Neural cell (in vitro differentiated cells): ENCODE measurements around the gene NCKAP5.

ENCODE experiments used
- EP300 ChIP-seq: fragments of 450-650 bp; conservative IDR thresholded peaks from 2 replicates; pipeline ENCODE4 v1.6.1; 2014; ENCODE audit warnings: antibody characterized with exemption, mild to moderate bottlenecking, moderate library complexity; ENCODE audit not compliant: poor library complexity, severe bottlenecking
- EZH2 ChIP-seq: fragments of 200-600, 300-800 bp; shearing (Covaris generic), sonication (generic); IDR thresholded peaks from 2 replicates; pipeline ENCODE4 v1.6.1; 2014; ENCODE audit warnings: antibody characterized with exemption, low read length, borderline replicate concordance, mild to moderate bottlenecking; ENCODE audit not compliant: insufficient read depth, poor library complexity, severe bottlenecking
- MXI1 ChIP-seq: fragments of 450-650 bp; conservative IDR thresholded peaks from 2 replicates; pipeline ENCODE4 v1.6.1; 2014; ENCODE audit warnings: antibody characterized with exemption, mild to moderate bottlenecking; ENCODE audit not compliant: poor library complexity, severe bottlenecking
- POLR2AphosphoS5 ChIP-seq: IDR thresholded peaks from 2 replicates; pipeline ENCODE4 v1.6.1; 2012
- RAD21 ChIP-seq: fragments of 450-650 bp; conservative IDR thresholded peaks from 2 replicates; pipeline ENCODE4 v1.6.1; 2014; ENCODE audit warnings: antibody characterized with exemption, mild to moderate bottlenecking, moderate library complexity
- REST ChIP-seq: IDR thresholded peaks from 2 replicates; pipeline ENCODE4 v1.6.1; 2012; ENCODE audit warnings: borderline replicate concordance
- TAF1 ChIP-seq: IDR thresholded peaks from 2 replicates; pipeline ENCODE4 v1.6.1; 2012; ENCODE audit warnings: low read depth
- TF ChIP-seq, protein P1 (sequence below): fragments of 450-650 bp; IDR thresholded peaks from 2 replicates; pipeline ENCODE4 v1.5.1; 2014; ENCODE audit warnings: antibody characterized with exemption, mild to moderate bottlenecking, moderate library complexity; ENCODE audit not compliant: poor library complexity, severe bottlenecking

DNA sequence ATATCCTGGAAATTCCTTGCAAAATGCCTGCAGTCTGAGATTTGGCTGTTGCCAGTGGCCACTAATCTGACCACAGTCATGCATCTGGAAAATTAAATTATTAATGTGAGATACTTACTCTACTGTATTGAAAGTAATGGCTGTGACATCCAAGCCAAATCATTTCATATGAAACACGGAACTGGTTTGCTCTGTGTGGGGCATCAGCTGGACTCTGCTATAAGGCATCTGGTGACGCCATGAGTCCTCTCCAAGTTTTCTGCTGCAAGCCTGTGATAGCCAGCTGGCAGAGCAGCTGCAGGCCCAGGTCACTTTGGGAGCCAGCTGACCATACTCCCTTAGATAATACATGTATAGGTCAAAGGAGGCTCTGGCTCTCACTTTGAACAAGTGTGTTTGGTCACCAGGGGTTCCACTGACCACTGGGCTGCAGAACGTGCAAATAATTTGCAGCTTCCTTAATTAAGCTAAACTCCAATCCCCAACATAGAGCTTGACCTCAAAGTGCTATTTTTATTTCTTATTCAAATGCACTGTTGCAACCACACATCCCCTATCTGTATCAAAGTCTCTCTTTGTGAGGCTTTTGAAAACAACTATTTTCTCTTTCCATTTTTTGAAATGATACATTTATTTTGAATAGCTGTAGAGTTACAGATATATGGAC, 152.9 kb downstream of the NCKAP5 start:
- TF ChIP-seq, protein P1, sequence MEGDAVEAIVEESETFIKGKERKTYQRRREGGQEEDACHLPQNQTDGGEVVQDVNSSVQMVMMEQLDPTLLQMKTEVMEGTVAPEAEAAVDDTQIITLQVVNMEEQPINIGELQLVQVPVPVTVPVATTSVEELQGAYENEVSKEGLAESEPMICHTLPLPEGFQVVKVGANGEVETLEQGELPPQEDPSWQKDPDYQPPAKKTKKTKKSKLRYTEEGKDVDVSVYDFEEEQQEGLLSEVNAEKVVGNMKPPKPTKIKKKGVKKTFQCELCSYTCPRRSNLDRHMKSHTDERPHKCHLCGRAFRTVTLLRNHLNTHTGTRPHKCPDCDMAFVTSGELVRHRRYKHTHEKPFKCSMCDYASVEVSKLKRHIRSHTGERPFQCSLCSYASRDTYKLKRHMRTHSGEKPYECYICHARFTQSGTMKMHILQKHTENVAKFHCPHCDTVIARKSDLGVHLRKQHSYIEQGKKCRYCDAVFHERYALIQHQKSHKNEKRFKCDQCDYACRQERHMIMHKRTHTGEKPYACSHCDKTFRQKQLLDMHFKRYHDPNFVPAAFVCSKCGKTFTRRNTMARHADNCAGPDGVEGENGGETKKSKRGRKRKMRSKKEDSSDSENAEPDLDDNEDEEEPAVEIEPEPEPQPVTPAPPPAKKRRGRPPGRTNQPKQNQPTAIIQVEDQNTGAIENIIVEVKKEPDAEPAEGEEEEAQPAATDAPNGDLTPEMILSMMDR, result no peak
- TF ChIP-seq EZH2, result no peak
- TF ChIP-seq REST, result no peak
- no peak for TF ChIP-seq POLR2AphosphoS5
- no peak for TF ChIP-seq TAF1
- no peak for TF ChIP-seq EP300
- no peak for TF ChIP-seq RAD21
- TF ChIP-seq MXI1, result no peak
